Adrenal gland (tissue), 5 donors: ENCODE data around the gene VKORC1.

Experiments used
- POLR2A ChIP-seq, 2 donors: fragments of 450-650 bp; IDR thresholded peaks; one replicate each; pipeline ENCODE4 v1.6.1; 2017; ENCODE audit warnings: antibody characterized with exemption in 2 of 2, mild to moderate bottlenecking in 2 of 2, moderate library complexity in 1 of 2
- TF ChIP-seq, protein P1 (sequence below), 6 experiments: fragments of 450-650 bp in 4 of 6; fragments of 200-600 bp in 2 of 6; sonication (generic) in 1 of 6; IDR thresholded peaks; 1 replicate in 5 of 6; 2 replicates in 1 of 6; pipeline versions ENCODE4 v1.5.1 to v1.8.0; 2016 to 2021; ENCODE audit warnings: antibody characterized with exemption in 6 of 6, mild to moderate bottlenecking in 2 of 6, moderate library complexity in 1 of 6
- donor health status: DM: no; HTN: no; CAD: no.

- TF ChIP-seq, protein P1, sequence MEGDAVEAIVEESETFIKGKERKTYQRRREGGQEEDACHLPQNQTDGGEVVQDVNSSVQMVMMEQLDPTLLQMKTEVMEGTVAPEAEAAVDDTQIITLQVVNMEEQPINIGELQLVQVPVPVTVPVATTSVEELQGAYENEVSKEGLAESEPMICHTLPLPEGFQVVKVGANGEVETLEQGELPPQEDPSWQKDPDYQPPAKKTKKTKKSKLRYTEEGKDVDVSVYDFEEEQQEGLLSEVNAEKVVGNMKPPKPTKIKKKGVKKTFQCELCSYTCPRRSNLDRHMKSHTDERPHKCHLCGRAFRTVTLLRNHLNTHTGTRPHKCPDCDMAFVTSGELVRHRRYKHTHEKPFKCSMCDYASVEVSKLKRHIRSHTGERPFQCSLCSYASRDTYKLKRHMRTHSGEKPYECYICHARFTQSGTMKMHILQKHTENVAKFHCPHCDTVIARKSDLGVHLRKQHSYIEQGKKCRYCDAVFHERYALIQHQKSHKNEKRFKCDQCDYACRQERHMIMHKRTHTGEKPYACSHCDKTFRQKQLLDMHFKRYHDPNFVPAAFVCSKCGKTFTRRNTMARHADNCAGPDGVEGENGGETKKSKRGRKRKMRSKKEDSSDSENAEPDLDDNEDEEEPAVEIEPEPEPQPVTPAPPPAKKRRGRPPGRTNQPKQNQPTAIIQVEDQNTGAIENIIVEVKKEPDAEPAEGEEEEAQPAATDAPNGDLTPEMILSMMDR (IDR thresholded peaks at IDR 0.05) = no peak
- no peak for TF ChIP-seq POLR2A (IDR thresholded peaks at IDR 0.05)
Measured at GRCh38 chr16:31093132-31093703, 1.4 kb downstream of the VKORC1 start.
